ENCODE results near the gene IGF1R. TPM values are rescaled to one million over a fixed set of nuclear protein-coding genes. Genes with fewer than 3 reads are reported as not detected.

IGF1R gene
- total RNA-seq, 4 donors from 2014 or later: 59.6 to 172 (median 88.5) TPM

GRCh38 chr15:98853617-98854420 lies 205.5 kb downstream of the IGF1R start:
- intact Hi-C loops (cut with DNase I; ENCODE audit: low total_unique reads): no loop called here
- 32 to 33% methylated on average over 18 of the region's 18 CpGs for WGBS, 2 donors
- no peak overlapping the region for H3K4me3 ChIP-seq (ENCODE audit: low read depth, poor library complexity, severe bottlenecking)
- TF ChIP-seq, protein P1, sequence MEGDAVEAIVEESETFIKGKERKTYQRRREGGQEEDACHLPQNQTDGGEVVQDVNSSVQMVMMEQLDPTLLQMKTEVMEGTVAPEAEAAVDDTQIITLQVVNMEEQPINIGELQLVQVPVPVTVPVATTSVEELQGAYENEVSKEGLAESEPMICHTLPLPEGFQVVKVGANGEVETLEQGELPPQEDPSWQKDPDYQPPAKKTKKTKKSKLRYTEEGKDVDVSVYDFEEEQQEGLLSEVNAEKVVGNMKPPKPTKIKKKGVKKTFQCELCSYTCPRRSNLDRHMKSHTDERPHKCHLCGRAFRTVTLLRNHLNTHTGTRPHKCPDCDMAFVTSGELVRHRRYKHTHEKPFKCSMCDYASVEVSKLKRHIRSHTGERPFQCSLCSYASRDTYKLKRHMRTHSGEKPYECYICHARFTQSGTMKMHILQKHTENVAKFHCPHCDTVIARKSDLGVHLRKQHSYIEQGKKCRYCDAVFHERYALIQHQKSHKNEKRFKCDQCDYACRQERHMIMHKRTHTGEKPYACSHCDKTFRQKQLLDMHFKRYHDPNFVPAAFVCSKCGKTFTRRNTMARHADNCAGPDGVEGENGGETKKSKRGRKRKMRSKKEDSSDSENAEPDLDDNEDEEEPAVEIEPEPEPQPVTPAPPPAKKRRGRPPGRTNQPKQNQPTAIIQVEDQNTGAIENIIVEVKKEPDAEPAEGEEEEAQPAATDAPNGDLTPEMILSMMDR (IDR thresholded peaks at IDR 0.05): no peak
- no peak for TF ChIP-seq POLR2A (IDR thresholded peaks at IDR 0.05)
- no peak for DNase-seq (ENCODE audit: low spot score in 2 of 2)

DNA sequence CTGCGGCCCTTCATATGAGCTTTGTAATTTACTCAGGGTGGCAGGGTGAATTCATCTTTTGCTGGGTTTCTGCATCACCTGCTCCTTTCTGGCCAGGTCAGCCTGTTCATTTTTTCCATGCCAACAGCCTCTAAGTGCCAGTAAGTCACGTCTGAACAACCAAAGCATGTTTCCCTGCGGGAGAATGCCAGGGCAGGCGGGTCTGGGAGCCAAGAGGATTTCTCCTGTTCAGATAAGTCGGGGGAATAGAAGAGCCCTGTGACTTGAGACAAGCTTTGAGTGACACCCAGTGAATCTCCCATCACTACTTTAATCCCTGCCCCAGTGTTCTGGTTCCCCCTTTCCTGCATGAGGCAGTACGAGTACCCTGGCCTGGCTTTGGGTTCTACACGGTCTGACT lies 206.2 kb downstream of the IGF1R start:
- no peak for DNase-seq (ENCODE audit: low spot score in 2 of 2)
- no peak for TF ChIP-seq POLR2A (IDR thresholded peaks at IDR 0.05)
- TF ChIP-seq, protein P1 (IDR thresholded peaks at IDR 0.05): no peak
- no peak overlapping the region for H3K4me3 ChIP-seq (ENCODE audit: low read depth, poor library complexity, severe bottlenecking)
- intact Hi-C loops (cut with DNase I; ENCODE audit: low total_unique reads): no loop called here
- WGBS, 2 donors: 46% methylated on average over 7 of the region's 7 CpGs

GRCh38 chr15:98855067-98855814 lies 206.9 kb downstream of the IGF1R start:
- no peak for DNase-seq (ENCODE audit: low spot score in 2 of 2)
- H3K4me3 ChIP-seq (ENCODE audit: low read depth, poor library complexity, severe bottlenecking): no peak overlapping the region
- no peak for TF ChIP-seq POLR2A (IDR thresholded peaks at IDR 0.05)
- TF ChIP-seq, protein P1 (IDR thresholded peaks at IDR 0.05): no peak
- intact Hi-C loops (cut with DNase I; ENCODE audit: low total_unique reads): no loop called here
- 71 to 72% methylated on average over 10 of the region's 10 CpGs for WGBS, 2 donors

GRCh38 chr15:98855815-98856531 lies 207.6 kb downstream of the IGF1R start:
- 75 to 81% methylated on average over 10 of the region's 10 CpGs for WGBS, 2 donors
- intact Hi-C loops (cut with DNase I; ENCODE audit: low total_unique reads): no loop called here
- DNase-seq (ENCODE audit: low spot score in 2 of 2): no peak
- TF ChIP-seq, protein P1 (IDR thresholded peaks at IDR 0.05): no peak
- TF ChIP-seq POLR2A (IDR thresholded peaks at IDR 0.05): no peak
- no peak overlapping the region for H3K4me3 ChIP-seq (ENCODE audit: low read depth, poor library complexity, severe bottlenecking)

DNA sequence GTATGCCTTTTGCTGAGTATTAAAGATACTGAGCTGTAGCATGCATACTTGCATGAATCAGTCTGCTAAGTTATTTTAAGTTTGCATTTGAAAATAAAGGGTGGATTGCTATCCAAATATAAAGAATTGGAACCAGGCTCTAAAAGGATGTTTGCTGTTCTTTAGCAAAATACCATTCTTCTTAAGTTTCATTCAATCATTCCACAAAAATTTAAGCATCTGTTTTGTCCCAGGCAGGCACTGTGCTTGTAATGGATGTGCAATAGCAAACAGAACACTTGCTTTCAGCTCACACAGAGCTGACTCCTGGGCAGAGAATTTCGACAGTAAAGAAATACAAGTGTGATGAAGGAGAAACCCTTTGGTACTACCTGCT lies 208.2 kb downstream of the IGF1R start:
- WGBS, 2 donors: 51 to 75% methylated on average over 1 of the region's 1 CpG
- DNase-seq (ENCODE audit: low spot score in 2 of 2): no peak
- intact Hi-C loops (cut with DNase I; ENCODE audit: low total_unique reads): no loop called here
- no peak for TF ChIP-seq POLR2A (IDR thresholded peaks at IDR 0.05)
- TF ChIP-seq, protein P1 (IDR thresholded peaks at IDR 0.05): no peak
- no peak overlapping the region for H3K4me3 ChIP-seq (ENCODE audit: low read depth, poor library complexity, severe bottlenecking)
